GM12891 (cell line): Measurements from ENCODE around the gene ING5.

ENCODE experiments used
- DNase-seq: peaks from one replicate; pipeline ENCODE4 v3.0.0; 2011; ENCODE audit warnings: low spot score; ENCODE audit not compliant: insufficient read length
- FAIRE-seq: peaks from 2 replicates; lab custom pipeline; 2011; peaks lifted over from hg19 to GRCh38; lab: Jason Lieb, UNC
- PAX5 ChIP-seq: IDR thresholded peaks from 2 replicates; pipeline ENCODE4 v1.6.1; 2011; ENCODE audit warnings: low read length, moderate library complexity, mild to moderate bottlenecking; ENCODE audit not compliant: insufficient read depth, severe bottlenecking
- POLR2A ChIP-seq: IDR thresholded peaks from 2 replicates; pipeline ENCODE4 v1.6.1; 2011; ENCODE audit warnings: low read depth, low read length, control low read depth
- POLR2AphosphoS5 ChIP-seq: IDR thresholded peaks from 2 replicates; pipeline ENCODE4 v1.6.1; 2011; ENCODE audit warnings: low read depth, low read length, control low read depth
- POU2F2 ChIP-seq: IDR thresholded peaks from 2 replicates; pipeline ENCODE4 v1.6.1; 2011; ENCODE audit warnings: low read depth, mild to moderate bottlenecking, control low read depth, low read length, moderate library complexity
- SPI1 ChIP-seq: IDR thresholded peaks from 2 replicates; pipeline ENCODE4 v1.6.1; 2011; ENCODE audit warnings: low read depth, low read length, control low read depth
- TAF1 ChIP-seq: IDR thresholded peaks from 2 replicates; pipeline ENCODE4 v1.6.1; 2011; ENCODE audit warnings: low read depth, low read length, control low read depth

ING5 gene

GRCh38 chr2:241672243-241673188 lies 29.3 kb upstream of the ING5 start:
- no peak for DNase-seq
- FAIRE-seq: no peak
- TF ChIP-seq TAF1 (no peak), PAX5 (no peak), POU2F2 (no peak), SPI1 (no peak), POLR2AphosphoS5 (no peak), POLR2A (no peak)

GRCh38 chr2:241673189-241673663 lies 28.6 kb upstream of the ING5 start:
- FAIRE-seq: no peak
- TF ChIP-seq POLR2AphosphoS5: no peak
- no peak for TF ChIP-seq POLR2A
- TF ChIP-seq PAX5: no peak
- TF ChIP-seq SPI1: no peak
- DNase-seq: no peak

- no peak for DNase-seq
- no peak for TF ChIP-seq POLR2AphosphoS5
- TF ChIP-seq PAX5: no peak
- no peak for TF ChIP-seq SPI1
- no peak for TF ChIP-seq TAF1
- no peak for TF ChIP-seq POU2F2
- FAIRE-seq: no peak
Measured at GRCh38 chr2:241673797-241674725, 27.8 kb upstream of the ING5 start.

- TF ChIP-seq POLR2A (no peak), POLR2AphosphoS5 (no peak), POU2F2 (no peak), PAX5 (no peak), SPI1 (no peak), TAF1 (no peak)
- FAIRE-seq (no peak), DNase-seq (no peak)
Measured at GRCh38 chr2:241675885-241676284, 26.0 kb upstream of the ING5 start.

GRCh38 chr2:241676665-241677064 lies 25.2 kb upstream of the ING5 start:
- no peak for FAIRE-seq
- no peak for DNase-seq
- TF ChIP-seq TAF1 (no peak), POLR2A (no peak), POLR2AphosphoS5 (no peak), PAX5 (no peak), SPI1 (no peak), POU2F2 (no peak)

- FAIRE-seq (no peak), DNase-seq (no peak)
- TF ChIP-seq PAX5 (no peak), TAF1 (no peak), POLR2AphosphoS5 (no peak), POU2F2 (no peak), SPI1 (no peak), POLR2A (no peak)
Measured at GRCh38 chr2:241677392-241677791, 24.4 kb upstream of the ING5 start.

- no peak for FAIRE-seq
- no peak for TF ChIP-seq POLR2A
- TF ChIP-seq POU2F2: no peak
- no peak for TF ChIP-seq PAX5
- no peak for TF ChIP-seq SPI1
- TF ChIP-seq POLR2AphosphoS5: no peak
- no peak for TF ChIP-seq TAF1
- no peak for DNase-seq
Measured at GRCh38 chr2:241678307-241678706, 23.5 kb upstream of the ING5 start.

GRCh38 chr2:241678784-241679540 lies 22.9 kb upstream of the ING5 start:
- DNase-seq: no peak
- no peak for TF ChIP-seq POLR2A
- TF ChIP-seq SPI1: no peak
- no peak for TF ChIP-seq POU2F2
- no peak for TF ChIP-seq TAF1
- no peak for TF ChIP-seq POLR2AphosphoS5
- TF ChIP-seq PAX5: no peak
- no peak for FAIRE-seq
